ENCODE data around the gene CCNQ. TPM values are rescaled to one million over a fixed set of nuclear protein-coding genes. Genes with fewer than 3 reads are reported as not detected.

The CCNQ gene
- total RNA-seq, 1 experiment from 2014 or later: 32.4 TPM

DNA sequence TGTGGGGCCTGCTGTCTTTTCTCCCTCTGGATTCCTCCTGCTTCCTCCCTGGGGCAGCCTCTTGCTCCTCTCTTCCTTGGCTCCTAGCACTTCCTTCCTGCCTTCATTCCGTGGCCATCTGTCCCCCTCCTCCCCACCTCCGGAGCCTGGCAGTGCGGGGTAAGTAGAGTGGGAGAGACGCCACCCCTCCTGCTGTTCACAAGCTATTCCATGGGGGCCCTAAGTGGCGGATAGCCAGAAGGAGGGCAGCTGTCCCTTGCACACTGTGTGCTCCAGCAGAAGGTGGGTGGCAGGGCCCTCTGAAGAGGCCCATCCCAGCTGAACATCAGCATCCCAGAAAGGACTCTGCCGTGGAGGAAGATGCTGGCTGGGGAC is 27.4 kb downstream of the CCNQ start:
- no peak overlapping the region for H3K4me3 ChIP-seq (ENCODE audit: low read depth, low read length, poor library complexity, severe bottlenecking)
- H3K9me3 ChIP-seq (ENCODE audit: low read depth, low read length, poor library complexity, severe bottlenecking): no peaks in the 10 kb centered on the region
- intact Hi-C loops (cut with micrococcal nuclease; ENCODE audit: unreplicated experiment): no loop called here
- CTCF ChIA-PET: no interaction called here
- TF ChIP-seq, protein P1, sequence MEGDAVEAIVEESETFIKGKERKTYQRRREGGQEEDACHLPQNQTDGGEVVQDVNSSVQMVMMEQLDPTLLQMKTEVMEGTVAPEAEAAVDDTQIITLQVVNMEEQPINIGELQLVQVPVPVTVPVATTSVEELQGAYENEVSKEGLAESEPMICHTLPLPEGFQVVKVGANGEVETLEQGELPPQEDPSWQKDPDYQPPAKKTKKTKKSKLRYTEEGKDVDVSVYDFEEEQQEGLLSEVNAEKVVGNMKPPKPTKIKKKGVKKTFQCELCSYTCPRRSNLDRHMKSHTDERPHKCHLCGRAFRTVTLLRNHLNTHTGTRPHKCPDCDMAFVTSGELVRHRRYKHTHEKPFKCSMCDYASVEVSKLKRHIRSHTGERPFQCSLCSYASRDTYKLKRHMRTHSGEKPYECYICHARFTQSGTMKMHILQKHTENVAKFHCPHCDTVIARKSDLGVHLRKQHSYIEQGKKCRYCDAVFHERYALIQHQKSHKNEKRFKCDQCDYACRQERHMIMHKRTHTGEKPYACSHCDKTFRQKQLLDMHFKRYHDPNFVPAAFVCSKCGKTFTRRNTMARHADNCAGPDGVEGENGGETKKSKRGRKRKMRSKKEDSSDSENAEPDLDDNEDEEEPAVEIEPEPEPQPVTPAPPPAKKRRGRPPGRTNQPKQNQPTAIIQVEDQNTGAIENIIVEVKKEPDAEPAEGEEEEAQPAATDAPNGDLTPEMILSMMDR (conservative IDR thresholded peaks at IDR 0.05; ENCODE audit: low read depth, low read length): no peak
- TF ChIP-seq EZH2 (IDR thresholded peaks at IDR 0.05; ENCODE audit: borderline replicate concordance, low read depth, low read length, poor library complexity, severe bottlenecking): no peak
- no peaks in the 10 kb centered on the region for H3K27me3 ChIP-seq (replicated peaks; ENCODE audit: insufficient read depth, low read depth, low read length, poor library complexity)
- POLR2A ChIA-PET (ENCODE audit: low non-redundant PET): no interaction called here
- DNase-seq (ENCODE audit: low spot score): no peak
- H3K27ac ChIP-seq (ENCODE audit: low read depth, low read length, poor library complexity, severe bottlenecking): no peak overlapping the region
- BruUV-seq (replicated peaks): no TSS peak
- H3K36me3 ChIP-seq (ENCODE audit: insufficient read depth, low read length, poor library complexity, severe bottlenecking): no peaks in the 10 kb centered on the region
- no peaks in the 10 kb centered on the region for H3K4me1 ChIP-seq (ENCODE audit: insufficient read depth, low read length, poor library complexity, severe bottlenecking)

DNA sequence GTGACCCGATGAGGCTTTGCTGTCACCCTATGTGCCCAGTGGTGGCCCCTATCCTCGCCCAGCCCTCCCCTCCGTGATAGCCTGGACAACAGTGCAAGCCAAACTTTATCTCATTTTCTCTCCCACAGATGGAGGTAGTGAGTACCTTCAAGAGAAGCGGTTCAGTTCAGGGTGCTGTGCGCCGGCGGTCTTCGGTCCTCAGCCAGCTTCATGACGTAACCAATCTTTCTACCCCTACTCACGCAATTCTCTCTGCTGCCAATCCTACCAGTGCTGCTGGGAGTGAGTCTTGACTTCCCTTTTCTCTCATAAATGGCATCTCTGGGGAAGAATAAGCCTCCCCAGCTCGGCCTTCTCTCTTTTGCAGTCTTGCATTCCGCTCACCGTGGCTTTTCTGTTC is 29.5 kb downstream of the CCNQ start:
- no peaks in the 10 kb centered on the region for H3K27me3 ChIP-seq (replicated peaks; ENCODE audit: insufficient read depth, low read depth, low read length, poor library complexity)

DNA sequence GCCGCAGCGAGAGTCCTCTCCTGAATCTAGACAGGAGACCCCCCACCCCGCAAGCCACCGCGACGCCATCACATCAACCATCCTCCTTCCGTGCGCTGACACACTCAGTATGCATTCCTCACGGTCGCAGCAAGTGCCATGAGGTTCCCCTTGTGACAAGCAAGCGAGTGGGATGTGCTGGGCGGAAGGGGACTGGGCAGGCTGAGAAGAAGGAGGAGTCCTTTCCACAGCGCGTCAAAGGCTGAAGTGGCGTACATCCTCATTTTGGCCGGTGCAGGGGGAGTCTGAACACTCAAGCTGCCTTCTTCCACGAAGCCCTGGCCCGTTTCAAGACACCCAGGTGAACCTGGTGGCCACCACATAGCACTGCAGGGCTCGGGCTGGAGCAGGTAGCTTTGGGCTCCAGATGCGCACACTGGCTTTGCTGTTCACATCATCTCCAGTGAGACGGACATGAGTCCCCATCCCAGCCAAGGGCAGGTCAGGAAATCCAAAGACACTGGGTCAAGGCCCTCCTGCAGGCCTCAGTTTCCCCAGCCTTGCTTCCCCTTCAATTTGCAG is 30.4 kb downstream of the CCNQ start:
- TF ChIP-seq, protein P1 (conservative IDR thresholded peaks at IDR 0.05; ENCODE audit: low read depth, low read length): no peak
- TF ChIP-seq EZH2 (IDR thresholded peaks at IDR 0.05; ENCODE audit: borderline replicate concordance, low read depth, low read length, poor library complexity, severe bottlenecking): no peak
- no peaks in the 10 kb centered on the region for H3K9me3 ChIP-seq (ENCODE audit: low read depth, low read length, poor library complexity, severe bottlenecking)
- BruUV-seq (replicated peaks): no TSS peak
- no peak for DNase-seq (ENCODE audit: low spot score)
- ChIA-PET POLR2A (ENCODE audit: low non-redundant PET) (no interaction called here), CTCF (no interaction called here)
- intact Hi-C loops (cut with micrococcal nuclease; ENCODE audit: unreplicated experiment): no loop called here
- H3K27ac ChIP-seq (ENCODE audit: low read depth, low read length, poor library complexity, severe bottlenecking): no peak overlapping the region
- H3K27me3 ChIP-seq (replicated peaks; ENCODE audit: insufficient read depth, low read depth, low read length, poor library complexity): no peaks in the 10 kb centered on the region
- no peaks in the 10 kb centered on the region for H3K4me1 ChIP-seq (ENCODE audit: insufficient read depth, low read length, poor library complexity, severe bottlenecking)
- H3K36me3 ChIP-seq (ENCODE audit: insufficient read depth, low read length, poor library complexity, severe bottlenecking): no peaks in the 10 kb centered on the region
- no peak overlapping the region for H3K4me3 ChIP-seq (ENCODE audit: low read depth, low read length, poor library complexity, severe bottlenecking)

More for the DNA sequence above, 29.5 kb downstream of the CCNQ start:
- intact Hi-C loops (cut with micrococcal nuclease; ENCODE audit: unreplicated experiment): no loop called here
- H3K27ac ChIP-seq (ENCODE audit: low read depth, low read length, poor library complexity, severe bottlenecking): no peak overlapping the region
- DNase-seq (ENCODE audit: low spot score): no peak
- POLR2A ChIA-PET (ENCODE audit: low non-redundant PET): no interaction called here
- BruUV-seq (replicated peaks): no TSS peak
- no peaks in the 10 kb centered on the region for H3K4me1 ChIP-seq (ENCODE audit: insufficient read depth, low read length, poor library complexity, severe bottlenecking)
- CTCF ChIA-PET: no interaction called here
- no peaks in the 10 kb centered on the region for H3K9me3 ChIP-seq (ENCODE audit: low read depth, low read length, poor library complexity, severe bottlenecking)
- TF ChIP-seq, protein P1 (conservative IDR thresholded peaks at IDR 0.05; ENCODE audit: low read depth, low read length): no peak
- no peaks in the 10 kb centered on the region for H3K36me3 ChIP-seq (ENCODE audit: insufficient read depth, low read length, poor library complexity, severe bottlenecking)
- no peak overlapping the region for H3K4me3 ChIP-seq (ENCODE audit: low read depth, low read length, poor library complexity, severe bottlenecking)

All from A673 (cell line).